GM12865 (cell line): Measurements from ENCODE around the gene GRSF1.
A peak's percentile ranks its signal among the peaks of the same experiment; 100 is the strongest.

ENCODE experiments used
- DNase-seq: peaks from one replicate; pipeline ENCODE4 v3.0.0; 2010; ENCODE audit warnings: low read depth
- H3K4me3 ChIP-seq: 2 replicates; pipeline ENCODE4 v1.5.1; 2011; ENCODE audit warnings: mild to moderate bottlenecking, low read depth, low read length, control low read depth
- TF ChIP-seq, protein P1 (sequence below): IDR thresholded peaks from 2 replicates; pipeline ENCODE4 v1.5.1; 2011; ENCODE audit warnings: low read length, control low read depth, low read depth, inconsistent platforms; ENCODE audit not compliant: insufficient read depth; ENCODE audit errors: missing control alignments

Gene GRSF1, protein sequence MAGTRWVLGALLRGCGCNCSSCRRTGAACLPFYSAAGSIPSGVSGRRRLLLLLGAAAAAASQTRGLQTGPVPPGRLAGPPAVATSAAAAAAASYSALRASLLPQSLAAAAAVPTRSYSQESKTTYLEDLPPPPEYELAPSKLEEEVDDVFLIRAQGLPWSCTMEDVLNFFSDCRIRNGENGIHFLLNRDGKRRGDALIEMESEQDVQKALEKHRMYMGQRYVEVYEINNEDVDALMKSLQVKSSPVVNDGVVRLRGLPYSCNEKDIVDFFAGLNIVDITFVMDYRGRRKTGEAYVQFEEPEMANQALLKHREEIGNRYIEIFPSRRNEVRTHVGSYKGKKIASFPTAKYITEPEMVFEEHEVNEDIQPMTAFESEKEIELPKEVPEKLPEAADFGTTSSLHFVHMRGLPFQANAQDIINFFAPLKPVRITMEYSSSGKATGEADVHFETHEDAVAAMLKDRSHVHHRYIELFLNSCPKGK

DNA sequence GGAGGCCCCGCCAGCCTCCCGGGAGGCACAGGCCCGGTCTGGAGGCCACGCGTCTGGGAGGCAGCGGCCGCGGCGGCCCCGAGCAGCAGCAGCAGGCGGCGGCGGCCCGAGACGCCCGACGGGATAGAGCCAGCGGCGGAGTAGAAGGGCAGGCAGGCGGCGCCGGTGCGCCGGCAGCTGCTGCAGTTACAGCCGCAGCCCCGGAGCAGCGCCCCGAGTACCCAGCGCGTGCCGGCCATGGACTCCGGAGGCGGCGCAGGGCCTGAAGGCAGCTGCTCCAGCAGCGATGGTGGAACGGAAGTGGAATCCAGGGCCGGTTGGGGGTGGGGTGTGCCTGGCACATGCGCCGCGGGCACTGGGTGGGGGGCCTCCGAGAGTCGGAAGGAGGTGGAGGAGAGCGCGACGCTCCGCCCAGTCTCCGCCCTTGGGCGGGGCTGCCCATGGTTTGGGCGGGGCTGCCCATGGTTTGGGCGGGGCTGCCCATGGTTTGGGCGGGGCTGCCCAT, at the start of gene GRSF1:
Gene GRSF1 (minus strand): TSS at position 302 of the 505 bp plus-strand sequence. CDS start 63 bp downstream, at position 239.
- TF ChIP-seq, protein P1, sequence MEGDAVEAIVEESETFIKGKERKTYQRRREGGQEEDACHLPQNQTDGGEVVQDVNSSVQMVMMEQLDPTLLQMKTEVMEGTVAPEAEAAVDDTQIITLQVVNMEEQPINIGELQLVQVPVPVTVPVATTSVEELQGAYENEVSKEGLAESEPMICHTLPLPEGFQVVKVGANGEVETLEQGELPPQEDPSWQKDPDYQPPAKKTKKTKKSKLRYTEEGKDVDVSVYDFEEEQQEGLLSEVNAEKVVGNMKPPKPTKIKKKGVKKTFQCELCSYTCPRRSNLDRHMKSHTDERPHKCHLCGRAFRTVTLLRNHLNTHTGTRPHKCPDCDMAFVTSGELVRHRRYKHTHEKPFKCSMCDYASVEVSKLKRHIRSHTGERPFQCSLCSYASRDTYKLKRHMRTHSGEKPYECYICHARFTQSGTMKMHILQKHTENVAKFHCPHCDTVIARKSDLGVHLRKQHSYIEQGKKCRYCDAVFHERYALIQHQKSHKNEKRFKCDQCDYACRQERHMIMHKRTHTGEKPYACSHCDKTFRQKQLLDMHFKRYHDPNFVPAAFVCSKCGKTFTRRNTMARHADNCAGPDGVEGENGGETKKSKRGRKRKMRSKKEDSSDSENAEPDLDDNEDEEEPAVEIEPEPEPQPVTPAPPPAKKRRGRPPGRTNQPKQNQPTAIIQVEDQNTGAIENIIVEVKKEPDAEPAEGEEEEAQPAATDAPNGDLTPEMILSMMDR: peak; percentile 10
- peak within 1 kb of the TSS; percentile 93 for H3K4me3 ChIP-seq
- peak; percentile 97 for DNase-seq

DNA sequence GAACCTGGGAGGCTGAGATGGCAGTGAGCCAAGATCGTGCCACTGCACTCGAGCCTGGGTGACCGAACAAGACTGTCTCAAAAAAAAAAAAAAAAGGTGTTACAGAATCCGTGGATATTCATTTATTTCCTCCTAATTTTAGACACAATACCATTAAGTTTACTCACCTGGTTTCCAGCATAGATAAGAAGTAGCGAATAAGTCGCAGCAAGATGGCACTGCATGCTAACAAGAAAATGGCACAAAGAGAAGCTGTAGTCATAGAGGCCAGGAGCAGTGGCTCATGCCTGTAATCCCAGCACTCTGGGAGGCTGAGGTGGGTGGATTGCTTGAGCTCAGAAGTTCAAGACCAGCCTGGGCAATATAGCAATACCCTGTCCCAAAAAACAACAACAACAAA, 45.5 kb upstream of the GRSF1 start:
- no peak for DNase-seq
- H3K4me3 ChIP-seq: no peak overlapping the region
- TF ChIP-seq, protein P1: no peak

DNA sequence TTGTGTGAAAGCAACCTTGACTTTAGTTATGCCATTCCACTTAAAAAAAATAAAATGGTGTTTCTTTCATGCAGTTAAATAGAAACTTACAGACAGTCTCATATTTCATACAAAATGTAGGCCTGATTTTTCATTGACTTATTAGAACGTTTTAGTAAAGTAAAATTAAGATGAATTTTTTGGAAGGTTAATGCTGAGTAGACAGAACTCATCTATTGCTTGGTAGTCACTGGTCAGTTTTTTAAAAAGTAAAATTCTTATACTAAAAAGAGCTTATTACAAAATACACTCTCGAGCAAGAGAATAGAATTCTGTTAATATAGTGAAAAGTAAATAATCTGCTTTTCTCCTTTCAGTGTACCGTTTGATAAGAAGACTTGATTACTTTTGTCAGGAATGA, 41.0 kb upstream of the GRSF1 start:
- TF ChIP-seq, protein P1: no peak
- H3K4me3 ChIP-seq: no peak overlapping the region
- DNase-seq: no peak

DNA sequence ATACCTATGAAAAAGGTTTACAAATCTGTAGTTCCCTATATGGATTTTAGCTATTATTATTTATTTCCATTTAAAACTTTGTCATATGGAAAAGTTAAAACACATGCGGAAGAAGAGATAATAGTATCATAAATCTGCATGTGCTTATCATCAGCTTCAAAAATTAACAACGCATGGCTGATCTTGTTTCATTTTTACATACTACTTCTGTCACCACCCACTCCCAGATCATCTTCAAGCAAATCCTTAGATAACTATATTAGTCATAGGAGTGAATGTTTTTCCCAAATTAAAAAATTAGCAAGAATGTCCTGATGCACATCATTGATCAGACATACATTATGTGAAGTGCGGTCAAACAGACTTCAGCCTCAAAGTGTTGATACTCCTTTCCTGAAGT, 37.9 kb upstream of the GRSF1 start:
- TF ChIP-seq, protein P1: no peak
- no peak overlapping the region for H3K4me3 ChIP-seq
- no peak for DNase-seq

DNA sequence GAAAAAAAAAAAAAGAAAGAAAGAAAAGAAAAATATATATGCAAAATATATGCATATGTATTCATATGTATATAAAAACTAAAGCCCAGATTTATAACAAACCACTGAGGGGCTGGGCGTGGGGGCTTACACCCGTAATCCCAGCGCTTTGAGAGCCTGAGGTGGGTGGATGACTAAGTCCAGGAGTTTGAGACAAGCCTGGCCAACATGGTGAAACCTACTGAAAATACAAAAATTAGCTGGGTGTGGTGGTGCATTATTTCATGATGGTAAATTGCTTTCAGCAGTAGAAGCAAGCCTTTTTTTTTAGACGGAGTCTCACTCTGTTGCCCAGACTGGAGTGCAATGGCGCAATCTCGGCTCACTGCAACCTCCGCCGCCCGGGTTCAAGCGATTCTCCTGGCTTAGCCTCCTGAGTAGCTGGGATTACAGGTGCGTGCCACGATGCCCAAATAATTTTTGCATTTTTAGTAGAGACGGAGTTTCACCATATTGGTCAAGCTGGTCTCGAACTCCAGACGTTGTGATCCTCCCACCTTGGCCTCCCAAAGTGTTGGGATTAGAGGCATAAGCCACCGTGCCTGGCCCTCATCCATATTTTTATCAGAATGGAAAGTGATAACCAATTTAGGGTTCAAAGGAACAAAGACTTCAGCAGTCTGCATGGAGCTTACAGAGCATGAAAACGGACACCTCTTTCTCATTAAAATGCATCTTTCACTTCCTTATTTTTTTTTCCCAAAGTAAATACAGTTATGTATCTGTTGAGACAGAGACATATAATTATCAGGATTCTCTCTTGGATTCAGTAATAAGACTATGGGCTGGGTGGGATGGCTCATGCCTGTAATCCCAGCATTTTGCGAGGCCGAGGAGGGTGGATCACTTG, 34.8 kb upstream of the GRSF1 start:
- DNase-seq: peak; percentile 33
- H3K4me3 ChIP-seq: peak overlapping the region; percentile 19
- TF ChIP-seq, protein P1: no peak

DNA sequence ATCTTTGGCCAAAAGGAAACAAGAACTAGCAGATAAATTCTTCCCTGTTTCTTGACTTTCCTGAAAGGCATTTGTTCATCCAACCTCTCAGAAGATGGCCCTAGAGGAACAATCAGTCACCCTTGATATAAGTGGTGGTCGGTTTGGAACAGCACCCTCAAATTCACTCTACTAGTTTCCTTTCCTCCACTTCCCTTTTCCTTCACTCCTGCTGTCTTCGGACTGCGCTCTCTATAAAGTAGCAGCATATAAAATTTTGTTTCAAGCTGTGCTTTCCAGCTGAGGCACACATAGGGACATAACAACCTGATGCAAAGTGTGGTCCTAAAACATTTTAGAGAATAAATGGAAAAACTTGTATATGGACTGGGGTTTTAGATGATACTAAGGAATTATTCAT, 33.5 kb upstream of the GRSF1 start:
- no peak overlapping the region for H3K4me3 ChIP-seq
- TF ChIP-seq, protein P1: no peak
- DNase-seq: no peak
